ENCODE data around the gene DDX59. TPM values are rescaled to one million over a fixed set of nuclear protein-coding genes. Genes with fewer than 3 reads are reported as not detected.

The DDX59 gene
- total RNA-seq, 1 experiment from 2014 or later: 35.9 TPM

DNA sequence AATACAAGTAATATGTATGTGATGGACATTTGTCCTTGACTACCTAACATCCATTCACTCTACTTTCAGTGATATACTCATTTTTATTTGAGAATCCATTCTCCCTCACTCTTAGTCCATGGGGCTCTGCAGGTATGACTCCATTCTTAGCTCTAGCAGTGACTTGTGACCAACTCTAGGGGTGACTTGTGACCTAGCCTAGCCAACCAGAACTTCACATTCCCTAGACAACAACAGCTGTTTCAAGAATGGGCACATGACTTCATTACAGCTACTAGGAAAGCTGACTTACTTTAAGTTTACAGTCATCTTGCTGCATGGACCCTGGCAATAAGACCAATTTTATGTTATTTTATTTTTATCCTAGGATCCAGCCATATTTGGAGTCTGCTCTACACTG is 23.6 kb upstream of the DDX59 start:
- Histone ChIP-seq H3K9me2 (ENCODE audit: insufficient read depth) (no peaks in the 10 kb centered on the region), H3K4me3 (no peak overlapping the region), H3F3A (ENCODE audit: insufficient read depth, low read depth) (no peaks in the 10 kb centered on the region), H3K4me2 (no peak overlapping the region), H3K79me2 (ENCODE audit: low read depth) (no peaks in the 10 kb centered on the region), H3K36me3 (ENCODE audit: low read depth) (no peaks in the 10 kb centered on the region), H3K27ac (no peak overlapping the region), H2AFZ (no peak overlapping the region), H3K9me3 (ENCODE audit: insufficient read depth, low read depth) (no peaks in the 10 kb centered on the region), H4K20me1 (ENCODE audit: insufficient read depth) (no peaks in the 10 kb centered on the region), H3K4me1 (replicated peaks; ENCODE audit: insufficient read depth) (no peaks in the 10 kb centered on the region), H3K27me3 (ENCODE audit: insufficient read depth, low read depth) (no peaks in the 10 kb centered on the region)
- intact Hi-C loops (cut with micrococcal nuclease; ENCODE audit: unreplicated experiment): no loop called here
- TF ChIP-seq, protein P1, sequence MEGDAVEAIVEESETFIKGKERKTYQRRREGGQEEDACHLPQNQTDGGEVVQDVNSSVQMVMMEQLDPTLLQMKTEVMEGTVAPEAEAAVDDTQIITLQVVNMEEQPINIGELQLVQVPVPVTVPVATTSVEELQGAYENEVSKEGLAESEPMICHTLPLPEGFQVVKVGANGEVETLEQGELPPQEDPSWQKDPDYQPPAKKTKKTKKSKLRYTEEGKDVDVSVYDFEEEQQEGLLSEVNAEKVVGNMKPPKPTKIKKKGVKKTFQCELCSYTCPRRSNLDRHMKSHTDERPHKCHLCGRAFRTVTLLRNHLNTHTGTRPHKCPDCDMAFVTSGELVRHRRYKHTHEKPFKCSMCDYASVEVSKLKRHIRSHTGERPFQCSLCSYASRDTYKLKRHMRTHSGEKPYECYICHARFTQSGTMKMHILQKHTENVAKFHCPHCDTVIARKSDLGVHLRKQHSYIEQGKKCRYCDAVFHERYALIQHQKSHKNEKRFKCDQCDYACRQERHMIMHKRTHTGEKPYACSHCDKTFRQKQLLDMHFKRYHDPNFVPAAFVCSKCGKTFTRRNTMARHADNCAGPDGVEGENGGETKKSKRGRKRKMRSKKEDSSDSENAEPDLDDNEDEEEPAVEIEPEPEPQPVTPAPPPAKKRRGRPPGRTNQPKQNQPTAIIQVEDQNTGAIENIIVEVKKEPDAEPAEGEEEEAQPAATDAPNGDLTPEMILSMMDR (conservative IDR thresholded peaks at IDR 0.05): no peak
- TF ChIP-seq EZH2 (IDR thresholded peaks at IDR 0.05; ENCODE audit: low read depth): no peak
- ChIA-PET CTCF (no interaction called here), POLR2A (ENCODE audit: unreplicated experiment) (interaction anchor here (0.6 kb wide), 1 partner anchor 23 kb away, joined by 25 read pairs; the partner anchor contains the start of gene DDX59)
- BruUV-seq (replicated peaks): no TSS peak
- DNase-seq: no peak

DNA sequence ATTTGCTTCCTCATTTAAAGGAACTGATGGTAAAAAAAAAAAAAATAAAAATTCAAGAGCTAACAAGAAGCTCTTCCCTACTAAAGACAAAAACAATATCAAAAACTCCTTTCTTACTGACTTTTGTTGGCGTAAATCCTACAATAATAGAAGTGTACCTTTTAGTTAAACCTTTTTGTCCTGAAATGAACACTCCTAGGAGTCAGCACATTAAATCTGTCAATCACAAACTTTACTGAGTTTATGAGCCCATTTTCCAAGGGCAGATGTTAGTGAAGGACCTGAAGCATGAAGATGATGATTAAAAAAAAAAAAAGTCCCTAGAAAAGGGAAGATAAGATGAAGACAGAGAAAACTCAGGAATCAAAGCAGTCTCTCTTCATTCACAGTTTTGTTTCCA is 22.6 kb upstream of the DDX59 start:
- Histone ChIP-seq H3K4me2 (no peak overlapping the region), H3K79me2 (ENCODE audit: low read depth) (no peaks in the 10 kb centered on the region), H2AFZ (no peak overlapping the region), H3F3A (ENCODE audit: insufficient read depth, low read depth) (no peaks in the 10 kb centered on the region), H3K9me3 (ENCODE audit: insufficient read depth, low read depth) (no peaks in the 10 kb centered on the region), H3K9me2 (ENCODE audit: insufficient read depth) (no peaks in the 10 kb centered on the region), H3K36me3 (ENCODE audit: low read depth) (no peaks in the 10 kb centered on the region), H3K4me3 (no peak overlapping the region), H3K27me3 (ENCODE audit: insufficient read depth, low read depth) (no peaks in the 10 kb centered on the region), H3K4me1 (replicated peaks; ENCODE audit: insufficient read depth) (no peaks in the 10 kb centered on the region), H3K27ac (no peak overlapping the region), H4K20me1 (ENCODE audit: insufficient read depth) (no peaks in the 10 kb centered on the region)
- no peak for TF ChIP-seq EZH2 (IDR thresholded peaks at IDR 0.05; ENCODE audit: low read depth)
- TF ChIP-seq, protein P1 (conservative IDR thresholded peaks at IDR 0.05): no peak
- POLR2A ChIA-PET (ENCODE audit: unreplicated experiment): interaction anchor here (0.6 kb wide), 1 partner anchor 22 kb away, joined by 4 read pairs; the partner anchor contains the start of gene DDX59
- no peak for DNase-seq
- intact Hi-C loops (cut with micrococcal nuclease; ENCODE audit: unreplicated experiment): no loop called here
- CTCF ChIA-PET: no interaction called here
- BruUV-seq (replicated peaks): no TSS peak

DNA sequence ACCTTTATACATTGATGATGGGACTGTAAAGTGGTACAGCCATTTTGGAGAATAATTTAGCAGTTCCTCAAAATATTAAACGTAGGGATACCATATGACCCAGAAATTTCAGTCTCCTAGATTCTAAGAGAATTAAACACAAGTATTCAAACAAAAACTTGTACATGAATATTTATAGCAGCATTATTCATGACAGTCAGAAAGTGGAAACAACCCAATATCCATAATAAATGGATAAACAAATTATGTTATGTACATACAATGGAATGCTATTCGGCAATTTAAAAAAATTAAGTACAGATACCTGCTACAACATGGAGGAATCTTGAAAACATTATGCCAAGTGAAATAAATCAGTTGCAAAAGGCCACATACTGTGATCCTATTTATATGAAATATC is 16.9 kb upstream of the DDX59 start:
- H3K79me2 ChIP-seq (ENCODE audit: low read depth): no peaks in the 10 kb centered on the region
- BruUV-seq (replicated peaks): no TSS peak
- H3K27ac ChIP-seq: no peak overlapping the region
- H4K20me1 ChIP-seq (ENCODE audit: insufficient read depth): no peaks in the 10 kb centered on the region
- no peak for TF ChIP-seq EZH2 (IDR thresholded peaks at IDR 0.05; ENCODE audit: low read depth)
- TF ChIP-seq, protein P1 (conservative IDR thresholded peaks at IDR 0.05): no peak
- H3F3A ChIP-seq (ENCODE audit: insufficient read depth, low read depth): no peaks in the 10 kb centered on the region
- intact Hi-C loops (cut with micrococcal nuclease; ENCODE audit: unreplicated experiment): no loop called here
- H3K4me3 ChIP-seq: no peak overlapping the region
- no peak overlapping the region for H2AFZ ChIP-seq
- ChIA-PET CTCF (no interaction called here), POLR2A (ENCODE audit: unreplicated experiment) (interaction anchor here (0.7 kb wide), 1 partner anchor 203 kb away, joined by 7 read pairs; no protein-coding TSS in a partner anchor)
- H3K9me3 ChIP-seq (ENCODE audit: insufficient read depth, low read depth): no peaks in the 10 kb centered on the region
- no peaks in the 10 kb centered on the region for H3K9me2 ChIP-seq (ENCODE audit: insufficient read depth)
- no peaks in the 10 kb centered on the region for H3K4me1 ChIP-seq (replicated peaks; ENCODE audit: insufficient read depth)
- no peaks in the 10 kb centered on the region for H3K27me3 ChIP-seq (ENCODE audit: insufficient read depth, low read depth)
- DNase-seq: no peak
- H3K36me3 ChIP-seq (ENCODE audit: low read depth): no peaks in the 10 kb centered on the region
- H3K4me2 ChIP-seq: no peak overlapping the region
